ENCODE data around the gene TXNDC2. TPM values are rescaled to one million over a fixed set of nuclear protein-coding genes. Genes with fewer than 3 reads are reported as not detected.

TXNDC2 gene
- polyA plus RNA-seq, 3 donors: 0.10 to 0.36 TPM; not detected in 1

DNA sequence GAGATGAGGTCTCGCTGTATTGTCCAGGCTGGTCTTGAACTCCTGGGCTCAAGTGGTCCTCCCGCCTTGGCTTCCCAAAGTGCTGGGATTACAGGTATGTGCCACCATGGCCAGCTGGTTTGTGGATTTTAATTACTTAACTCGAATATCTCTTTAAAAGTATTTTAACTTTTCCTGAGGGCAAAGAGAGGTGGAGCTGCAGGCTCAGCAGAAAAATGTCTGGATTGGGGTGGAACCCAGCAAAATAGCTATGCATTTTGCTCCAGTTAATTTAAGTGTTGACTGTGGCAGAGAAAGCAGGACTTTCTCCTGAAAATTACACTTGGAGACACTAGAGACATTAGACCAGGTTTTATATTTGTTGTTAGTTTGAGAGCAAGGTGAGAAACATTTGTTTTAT, 35.5 kb upstream of the TXNDC2 start:
- WGBS (ENCODE audit: insufficient coverage): 100% methylated on average over 2 of the region's 3 CpGs
- H3K36me3 ChIP-seq (replicated peaks in 1 of 2; ENCODE audit: control insufficient read depth in 1 of 2, insufficient read depth in 2 of 2, low read length in 2 of 2): peaks cover 24 to 45% of the 10 kb centered on the region in 2 donors
- Mint-ChIP-seq H3K9me3 (peaks cover 0 to 4% (median 0%) of the 10 kb centered on the region in 7 donors), H3K27me3 (ENCODE audit: low read depth in 3 of 3) (peaks cover 0 to 5% (median 0%) of the 10 kb centered on the region in 3 donors), H3K27ac (peak overlapping the region; percentile 94 to 98 (median 97)), H3K4me3 (no peak overlapping the region), H3K36me3 (peaks cover 45 to 48% of the 10 kb centered on the region in 2 donors), H3K4me1 (peaks cover 63% of the 10 kb centered on the region)
- TF ChIP-seq, protein P1, sequence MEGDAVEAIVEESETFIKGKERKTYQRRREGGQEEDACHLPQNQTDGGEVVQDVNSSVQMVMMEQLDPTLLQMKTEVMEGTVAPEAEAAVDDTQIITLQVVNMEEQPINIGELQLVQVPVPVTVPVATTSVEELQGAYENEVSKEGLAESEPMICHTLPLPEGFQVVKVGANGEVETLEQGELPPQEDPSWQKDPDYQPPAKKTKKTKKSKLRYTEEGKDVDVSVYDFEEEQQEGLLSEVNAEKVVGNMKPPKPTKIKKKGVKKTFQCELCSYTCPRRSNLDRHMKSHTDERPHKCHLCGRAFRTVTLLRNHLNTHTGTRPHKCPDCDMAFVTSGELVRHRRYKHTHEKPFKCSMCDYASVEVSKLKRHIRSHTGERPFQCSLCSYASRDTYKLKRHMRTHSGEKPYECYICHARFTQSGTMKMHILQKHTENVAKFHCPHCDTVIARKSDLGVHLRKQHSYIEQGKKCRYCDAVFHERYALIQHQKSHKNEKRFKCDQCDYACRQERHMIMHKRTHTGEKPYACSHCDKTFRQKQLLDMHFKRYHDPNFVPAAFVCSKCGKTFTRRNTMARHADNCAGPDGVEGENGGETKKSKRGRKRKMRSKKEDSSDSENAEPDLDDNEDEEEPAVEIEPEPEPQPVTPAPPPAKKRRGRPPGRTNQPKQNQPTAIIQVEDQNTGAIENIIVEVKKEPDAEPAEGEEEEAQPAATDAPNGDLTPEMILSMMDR (IDR thresholded peaks at IDR 0.05): no peak
- no peaks in the 10 kb centered on the region for H3K27me3 ChIP-seq (ENCODE audit: control insufficient read depth in 2 of 2, insufficient read depth in 2 of 2, low read length in 2 of 2)
- intact Hi-C loops (cut with micrococcal nuclease): loop anchor here (5.0 to 10.0 kb wide), 2 partner anchors 54 to 62 kb away; partner anchors contain the start of gene VAPA (in 1 of the 2)
- H2AFZ ChIP-seq (ENCODE audit: insufficient read depth, low read depth, low read length, poor library complexity, severe bottlenecking): no peak overlapping the region
- DNase-seq: no peak
- H4K20me1 ChIP-seq (ENCODE audit: insufficient read depth, low read length): peaks cover 5% of the 10 kb centered on the region
- peaks cover 40 to 47% of the 10 kb centered on the region in 2 donors for H3K4me1 ChIP-seq (ENCODE audit: control insufficient read depth in 1 of 2, insufficient read depth in 2 of 2, low read length in 2 of 2)
- no peak overlapping the region for H3K9ac ChIP-seq (ENCODE audit: insufficient read depth, low read length, poor library complexity, severe bottlenecking)
- H3K79me2 ChIP-seq (ENCODE audit: insufficient read depth, low read length): peaks cover 38% of the 10 kb centered on the region
- peak overlapping the region; percentile 41 for H3K4me2 ChIP-seq (replicated peaks; ENCODE audit: extremely low read depth, low read length, poor library complexity, severe bottlenecking)
- no peaks in the 10 kb centered on the region for H3K9me3 ChIP-seq (replicated peaks in 1 of 2; ENCODE audit: control insufficient read depth in 1 of 2, insufficient read depth in 1 of 2, low read length in 2 of 2)
- peak overlapping the region in 1 of 3 experiments; percentile 4 for H3K4me3 ChIP-seq (replicated peaks in 1 of 3; ENCODE audit: low read depth in 2 of 3, low read length in 3 of 3)
- peak overlapping the region; percentile 80 to 88 for H3K27ac ChIP-seq (ENCODE audit: low read depth in 1 of 2, low read length in 2 of 2)

DNA sequence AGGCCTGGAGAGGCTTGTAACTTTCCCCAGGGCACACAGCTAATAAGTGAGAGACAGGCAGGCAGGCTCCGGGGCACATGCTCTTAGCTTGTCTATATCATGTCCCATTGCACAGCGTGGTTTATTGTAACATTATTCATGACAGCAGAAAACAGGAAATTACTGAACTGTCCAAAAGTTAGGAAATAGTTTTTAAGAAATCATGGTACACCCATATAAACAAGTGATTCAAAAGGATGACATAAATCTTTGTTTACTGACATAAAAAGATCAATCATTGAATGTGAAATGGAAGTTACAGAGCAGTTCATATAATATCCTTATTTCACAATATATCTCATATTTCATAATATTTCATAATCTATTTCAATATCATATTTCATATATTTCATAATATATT, 34.3 kb upstream of the TXNDC2 start:
- Histone ChIP-seq H3K4me1 (ENCODE audit: control insufficient read depth in 1 of 2, insufficient read depth in 2 of 2, low read length in 2 of 2) (peaks cover 52 to 59% of the 10 kb centered on the region in 2 donors), H3K36me3 (replicated peaks in 1 of 2; ENCODE audit: control insufficient read depth in 1 of 2, insufficient read depth in 2 of 2, low read length in 2 of 2) (peaks cover 12 to 34% of the 10 kb centered on the region in 2 donors), H3K9ac (ENCODE audit: insufficient read depth, low read length, poor library complexity, severe bottlenecking) (no peak overlapping the region), H2AFZ (ENCODE audit: insufficient read depth, low read depth, low read length, poor library complexity, severe bottlenecking) (no peak overlapping the region), H3K9me3 (replicated peaks in 1 of 2; ENCODE audit: control insufficient read depth in 1 of 2, insufficient read depth in 1 of 2, low read length in 2 of 2) (no peaks in the 10 kb centered on the region), H4K20me1 (ENCODE audit: insufficient read depth, low read length) (peaks cover 9% of the 10 kb centered on the region), H3K79me2 (ENCODE audit: insufficient read depth, low read length) (peaks cover 35% of the 10 kb centered on the region), H3K4me2 (replicated peaks; ENCODE audit: extremely low read depth, low read length, poor library complexity, severe bottlenecking) (no peak overlapping the region), H3K27me3 (ENCODE audit: control insufficient read depth in 2 of 2, insufficient read depth in 2 of 2, low read length in 2 of 2) (no peaks in the 10 kb centered on the region), H3K4me3 (replicated peaks in 1 of 3; ENCODE audit: low read depth in 2 of 3, low read length in 3 of 3) (peak overlapping the region in 1 of 3 experiments; percentile 14), H3K27ac (ENCODE audit: low read depth in 1 of 2, low read length in 2 of 2) (peak overlapping the region; percentile 44 to 75)
- H3K27ac Mint-ChIP-seq: peak overlapping the region; percentile 92 to 98 (median 96)
- DNase-seq: peak; percentile 75 to 88 (median 87)
- H3K4me3 Mint-ChIP-seq: peak overlapping the region in 1 of 2 donors; percentile 65
- peaks cover 0 to 4% (median 0%) of the 10 kb centered on the region in 7 donors for H3K9me3 Mint-ChIP-seq
- no CpG with 5 or more reads among the region's 2 CpGs for WGBS (ENCODE audit: insufficient coverage)
- peaks cover 36 to 37% of the 10 kb centered on the region in 2 donors for H3K36me3 Mint-ChIP-seq
- H3K27me3 Mint-ChIP-seq (ENCODE audit: low read depth in 3 of 3): peaks cover 0 to 5% (median 0%) of the 10 kb centered on the region in 3 donors
- intact Hi-C loops (cut with micrococcal nuclease): loop anchor here (5.0 to 10.0 kb wide), 2 partner anchors 53 to 61 kb away; partner anchors contain the start of gene VAPA (in 1 of the 2)
- TF ChIP-seq, protein P1 (IDR thresholded peaks at IDR 0.05): no peak
- peaks cover 72% of the 10 kb centered on the region for H3K4me1 Mint-ChIP-seq
